Activated T-cell treated with anti-CD3 and anti-CD28 coated beads for 48 hours (primary cell): ENCODE measurements around the gene ELP5.

Experiments
- DNase-seq: peaks from one replicate; pipeline ENCODE4 v3.0.0-alpha.2; 2020; ENCODE audit warnings: low read depth

The ELP5 gene

DNA sequence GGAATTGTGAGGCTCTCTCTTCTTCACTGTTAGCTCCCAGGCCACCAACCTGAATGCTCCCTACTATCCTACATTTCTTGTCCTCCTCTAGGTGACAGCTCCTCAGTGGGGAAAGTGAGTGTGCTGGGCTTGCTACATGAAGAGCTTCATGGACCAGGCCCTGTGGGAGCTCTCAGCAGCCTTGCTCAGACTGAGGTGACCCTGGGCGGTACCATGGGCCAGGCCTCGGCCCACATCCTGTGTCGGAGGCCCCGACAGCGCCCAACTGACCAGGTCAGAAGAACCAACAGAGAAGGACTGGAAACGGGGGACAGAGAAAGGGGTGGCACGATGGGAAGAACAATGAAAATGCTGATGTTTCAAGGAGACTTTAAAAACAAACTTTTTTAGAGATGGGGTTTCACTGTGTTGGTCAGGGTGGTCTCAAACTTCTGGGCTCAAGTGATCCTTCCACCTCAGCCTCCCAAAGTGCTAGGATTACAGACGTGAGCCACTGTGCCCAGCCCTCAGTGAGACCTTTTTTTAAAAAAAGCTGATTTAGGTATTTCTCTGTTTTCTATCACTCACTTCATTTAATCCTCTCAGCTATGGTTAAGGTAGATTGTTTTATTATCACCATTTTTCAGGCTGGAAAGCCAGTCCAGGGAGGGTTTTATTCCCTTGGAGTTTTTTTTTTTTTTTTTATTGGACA, 4.9 kb downstream of the ELP5 start:
- DNase-seq: no peak

DNA sequence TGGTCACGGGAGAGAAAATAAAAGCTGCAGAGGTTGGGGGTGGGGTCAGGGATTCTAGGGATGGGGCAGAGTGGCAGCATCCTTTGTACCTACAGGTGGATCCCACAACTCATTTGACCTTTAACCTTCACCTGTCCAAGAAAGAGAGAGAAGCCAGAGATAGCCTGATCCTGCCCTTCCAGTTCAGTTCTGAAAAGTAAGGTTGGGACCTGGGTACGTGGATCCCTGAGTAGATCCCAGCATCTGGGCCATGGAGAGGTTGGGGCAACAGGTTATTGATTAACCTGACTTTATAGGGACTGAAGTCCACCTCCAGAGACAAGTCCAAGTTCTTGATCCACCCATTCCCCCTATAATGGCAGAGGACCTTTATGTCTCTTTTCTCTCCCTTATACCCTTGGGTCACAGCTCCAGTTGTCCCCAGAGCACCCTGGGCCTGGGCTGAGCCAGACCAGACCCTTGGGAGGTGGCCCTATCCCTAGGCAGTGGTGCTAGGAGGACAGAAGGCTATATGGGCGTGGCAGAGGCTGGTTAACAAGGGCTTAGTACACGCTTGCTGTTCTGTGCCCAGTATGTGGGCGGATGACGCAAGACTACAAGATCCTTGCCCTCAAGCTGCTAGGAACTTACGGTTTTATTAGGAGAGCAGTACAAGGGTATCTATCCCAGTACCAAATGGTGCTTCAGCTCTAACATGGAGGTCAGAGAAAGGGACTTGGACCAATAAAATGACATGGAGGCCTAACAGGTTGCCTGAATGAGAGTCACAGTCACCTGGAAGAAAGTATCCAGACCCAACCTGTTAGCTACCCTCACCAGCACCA, 6.9 kb downstream of the ELP5 start:
- no peak for DNase-seq

DNA sequence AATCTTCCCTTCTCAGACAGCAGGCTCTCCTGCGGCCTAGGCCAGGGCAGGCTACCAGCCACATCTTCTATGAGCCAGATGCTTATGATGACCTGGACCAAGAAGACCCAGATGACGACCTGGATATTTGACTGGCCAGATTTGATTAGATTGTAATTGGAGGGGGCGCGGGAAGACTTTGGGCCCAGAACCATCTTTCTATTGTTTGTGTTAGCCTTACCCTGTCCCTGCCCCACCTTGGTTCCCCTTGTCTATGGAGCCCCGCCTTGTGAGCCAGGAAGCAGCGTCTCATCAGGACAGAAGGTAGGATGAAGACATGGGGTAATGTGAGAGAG, 7.5 kb downstream of the ELP5 start:
- no peak for DNase-seq

DNA sequence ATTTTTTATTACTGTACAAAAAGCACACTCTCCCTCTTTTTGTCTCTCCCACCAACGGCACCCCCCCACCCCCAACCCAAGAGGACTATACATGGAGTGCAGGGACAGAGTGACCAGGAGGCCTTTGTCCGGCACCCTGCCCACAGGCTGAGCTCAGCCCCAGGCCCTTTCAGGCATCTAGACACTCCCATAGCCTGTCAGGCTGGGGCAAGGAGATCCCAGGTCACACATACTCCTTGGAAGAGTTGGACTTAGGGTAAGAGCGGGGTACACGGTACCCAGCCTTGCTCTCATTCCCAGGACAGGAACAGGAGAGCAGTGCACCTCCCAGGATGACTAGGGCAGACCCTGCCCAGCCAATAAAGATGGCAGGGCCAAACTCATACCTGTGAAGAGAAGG, 8.1 kb downstream of the ELP5 start:
- DNase-seq: no peak

DNA sequence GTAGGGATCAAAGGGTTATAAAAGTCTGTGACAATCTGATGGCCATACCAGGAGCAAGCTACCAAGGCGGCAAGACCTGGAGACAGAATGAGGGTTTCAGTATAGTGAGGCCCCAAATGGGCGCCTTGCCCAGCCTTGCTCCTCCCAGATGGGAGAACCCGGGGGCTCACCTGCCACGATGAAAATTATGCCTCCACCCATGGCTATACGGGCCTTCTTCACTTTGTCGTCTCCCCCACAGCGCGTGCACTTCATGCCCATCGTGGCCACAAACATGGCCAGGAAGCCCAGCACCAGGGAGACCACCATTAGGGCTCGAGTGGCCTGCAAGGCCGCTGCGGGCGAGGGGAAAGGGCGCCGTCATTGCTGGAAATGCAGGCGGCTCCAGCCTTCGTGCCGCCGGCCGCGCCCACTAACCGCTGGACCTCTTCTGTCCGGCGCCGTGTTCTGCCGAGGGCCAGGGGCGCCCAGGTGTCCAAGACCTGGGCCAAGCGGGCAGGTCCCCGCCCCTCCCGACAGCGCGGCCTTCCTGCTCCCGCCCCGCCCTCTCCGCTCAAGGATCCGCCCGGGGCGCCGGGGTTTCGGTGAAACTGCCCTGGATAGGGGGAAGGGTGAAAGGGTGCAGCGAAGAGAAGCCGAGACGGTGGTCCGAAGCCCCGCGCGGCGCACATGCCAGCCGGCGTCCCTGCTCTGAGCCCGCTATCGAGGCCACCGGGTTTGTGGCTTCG, 8.8 kb downstream of the ELP5 start:
- no peak for DNase-seq

DNA sequence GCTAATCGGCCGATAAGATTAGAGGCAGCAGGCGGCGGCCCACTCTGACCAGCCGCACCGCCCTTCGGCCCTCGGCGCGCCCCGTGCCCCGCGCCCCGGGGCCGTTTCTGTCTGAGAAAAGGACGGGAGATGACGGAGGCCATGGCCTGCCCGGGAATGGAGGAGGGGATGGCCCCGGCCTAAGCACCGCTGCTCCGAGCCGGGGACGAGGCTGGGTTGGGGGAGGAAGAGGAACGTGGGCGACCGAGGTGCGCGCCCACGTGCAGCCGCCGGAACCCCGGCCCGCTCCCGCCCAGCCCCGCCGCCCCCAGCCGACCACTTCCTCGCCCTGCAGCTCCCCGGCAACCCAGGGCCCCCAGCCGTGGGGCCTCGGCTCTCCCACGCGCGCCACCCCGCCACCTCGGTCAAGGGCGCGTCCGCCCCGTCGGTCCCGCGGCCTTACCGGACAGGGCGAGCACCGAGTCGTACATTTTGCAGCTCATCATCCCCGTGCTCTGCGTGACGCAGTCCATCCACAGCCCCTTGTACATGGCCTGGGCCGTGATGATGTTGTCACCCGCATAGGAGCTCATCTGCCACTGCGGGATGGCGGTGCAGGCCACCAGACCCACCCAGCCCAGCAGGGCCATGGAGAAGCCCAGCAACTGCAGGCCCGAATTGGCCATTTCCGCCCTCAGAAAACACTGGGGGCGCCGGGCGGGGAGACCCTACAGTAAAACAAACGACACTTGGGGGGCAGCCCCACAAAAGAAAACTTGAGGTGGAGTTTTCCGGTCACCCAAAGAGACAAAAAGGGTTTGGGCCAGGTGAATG, 9.6 kb downstream of the ELP5 start:
- no peak for DNase-seq

DNA sequence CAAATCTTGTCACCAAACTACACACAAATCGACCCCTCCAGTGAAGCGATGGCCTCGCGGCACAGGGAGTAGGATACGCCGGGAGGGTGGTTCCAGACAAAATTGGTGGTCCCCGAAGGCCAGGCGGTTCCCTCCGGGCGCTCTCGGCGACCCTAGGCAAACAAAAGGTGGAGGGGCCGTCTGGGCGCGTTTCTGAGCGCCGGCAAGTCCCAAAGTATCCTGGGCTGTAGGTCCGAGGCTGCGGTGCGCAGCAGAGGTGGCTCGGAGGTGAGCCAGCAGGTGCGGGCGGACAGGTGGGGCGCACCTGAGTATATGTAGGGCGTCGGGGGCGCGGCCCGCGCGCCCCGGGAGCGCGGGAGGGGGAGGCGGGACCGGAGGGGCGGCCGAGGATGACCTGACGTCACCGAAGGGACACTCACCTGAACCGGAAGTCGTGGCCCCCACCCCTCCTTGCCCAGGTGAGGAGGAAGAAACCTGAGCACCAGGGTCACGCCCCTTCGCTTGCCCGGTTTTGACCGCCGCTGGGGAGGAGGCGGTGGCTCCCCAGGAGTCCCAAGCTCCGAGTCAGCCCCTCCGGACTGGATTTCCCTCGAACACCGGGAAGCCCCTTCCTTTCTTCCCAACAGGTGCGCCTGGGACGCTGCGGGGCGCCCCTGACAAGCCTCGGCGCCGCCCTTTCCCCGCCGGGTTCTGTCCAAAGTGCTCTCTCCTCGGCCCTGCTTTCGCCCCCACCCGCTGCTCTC, 10.3 kb downstream of the ELP5 start, which contains the start of gene CLDN7:
Gene CLDN7 (minus strand): TSS at position 287 of the 743 bp plus-strand sequence. CDS start 435 bp downstream, outside the sequence.
- DNase-seq: no peak

DNA sequence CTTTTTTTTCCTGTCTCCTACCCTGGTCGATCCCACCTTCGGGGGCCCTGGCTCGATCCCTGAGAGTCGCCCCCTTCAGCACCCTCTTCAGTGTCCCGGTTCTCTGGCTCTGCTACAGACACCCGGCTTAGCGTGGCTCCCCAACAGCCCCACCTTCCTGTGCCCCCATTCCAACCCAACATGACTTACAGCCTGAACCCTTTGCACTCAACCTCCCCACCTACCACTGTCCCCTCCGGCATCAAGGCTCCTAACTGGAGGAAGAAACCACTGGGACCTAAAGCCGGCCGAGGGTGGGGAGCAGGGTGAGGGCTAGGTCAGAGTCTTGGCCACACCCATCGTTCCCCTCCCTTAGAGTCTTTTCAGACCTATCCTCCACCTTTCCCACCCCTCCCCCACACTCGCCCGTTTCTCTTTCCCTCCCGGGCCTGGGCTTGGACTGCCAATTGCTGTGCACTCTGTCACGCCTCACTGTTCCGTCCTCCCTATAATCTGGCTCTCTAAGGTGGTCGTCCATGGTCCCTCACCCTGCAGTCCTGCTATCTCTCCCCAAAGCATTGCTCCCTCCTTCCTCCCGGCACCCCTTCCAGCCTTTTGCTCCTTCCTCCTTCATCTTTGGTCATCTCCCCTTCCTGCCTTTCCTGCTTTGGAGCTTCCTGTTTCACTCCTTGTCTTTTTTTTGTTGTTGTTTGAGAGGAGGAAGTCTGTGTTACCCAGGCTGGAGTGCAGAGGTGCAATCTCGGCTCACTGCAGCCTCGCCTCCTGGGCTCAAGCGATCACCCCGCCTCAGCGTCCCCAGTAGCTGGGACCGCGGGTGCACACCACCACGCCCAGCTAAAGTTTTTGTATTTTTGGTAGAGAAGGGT, 11.2 kb downstream of the ELP5 start:
- DNase-seq: no peak

DNA sequence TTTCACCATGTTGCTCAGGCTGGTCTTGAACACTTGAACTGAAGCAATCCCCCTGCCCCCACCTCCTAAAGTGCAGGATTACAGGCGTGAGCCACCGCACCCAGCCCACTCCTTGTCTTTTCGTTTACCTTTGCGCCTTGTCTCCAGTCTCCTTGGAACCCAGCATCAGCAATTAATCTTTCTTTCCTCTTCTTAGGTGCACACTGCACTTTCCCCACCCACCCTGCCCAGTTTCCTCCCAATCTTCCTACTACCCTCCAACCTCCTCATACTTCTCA, 11.7 kb downstream of the ELP5 start:
- DNase-seq: no peak

DNA sequence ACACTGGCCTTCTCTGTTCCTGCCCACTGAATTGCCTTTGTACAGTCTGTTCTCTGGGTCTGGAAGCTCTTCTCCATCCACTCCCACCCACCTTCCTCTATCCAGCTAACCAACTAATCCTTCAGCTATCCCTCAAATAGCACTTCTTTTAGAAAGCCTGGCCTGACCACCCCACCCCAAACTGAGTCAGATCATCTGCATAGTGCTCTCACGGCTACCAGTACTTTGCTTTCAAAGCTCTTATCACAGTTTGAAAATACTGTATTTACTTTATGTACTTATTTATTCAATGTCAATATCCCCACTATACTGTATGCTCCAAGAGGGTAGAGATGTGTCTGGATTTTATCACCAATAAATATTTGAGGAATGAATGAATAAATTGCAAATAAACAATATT, 14.8 kb downstream of the ELP5 start:
- no peak for DNase-seq

DNA sequence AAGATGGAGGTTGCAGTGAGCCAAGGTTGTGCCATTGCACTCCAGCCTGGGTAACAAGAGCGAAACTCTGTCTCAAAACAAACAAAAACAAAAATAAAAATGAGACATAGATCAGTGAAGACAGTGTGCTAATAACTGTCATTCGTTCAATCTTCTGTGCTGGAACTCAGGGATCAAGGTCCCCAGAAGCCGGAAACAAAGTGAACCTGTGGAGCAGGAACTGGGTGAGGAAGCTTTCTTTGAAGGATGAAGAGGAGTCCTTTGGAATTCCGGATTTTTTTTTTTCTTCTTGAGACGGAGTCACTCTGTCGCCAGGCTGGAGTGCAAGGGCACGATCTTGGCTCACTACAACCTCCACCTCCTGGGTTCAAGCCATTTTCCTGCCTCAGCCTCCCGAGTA, 27.4 kb downstream of the ELP5 start:
- DNase-seq: no peak

DNA sequence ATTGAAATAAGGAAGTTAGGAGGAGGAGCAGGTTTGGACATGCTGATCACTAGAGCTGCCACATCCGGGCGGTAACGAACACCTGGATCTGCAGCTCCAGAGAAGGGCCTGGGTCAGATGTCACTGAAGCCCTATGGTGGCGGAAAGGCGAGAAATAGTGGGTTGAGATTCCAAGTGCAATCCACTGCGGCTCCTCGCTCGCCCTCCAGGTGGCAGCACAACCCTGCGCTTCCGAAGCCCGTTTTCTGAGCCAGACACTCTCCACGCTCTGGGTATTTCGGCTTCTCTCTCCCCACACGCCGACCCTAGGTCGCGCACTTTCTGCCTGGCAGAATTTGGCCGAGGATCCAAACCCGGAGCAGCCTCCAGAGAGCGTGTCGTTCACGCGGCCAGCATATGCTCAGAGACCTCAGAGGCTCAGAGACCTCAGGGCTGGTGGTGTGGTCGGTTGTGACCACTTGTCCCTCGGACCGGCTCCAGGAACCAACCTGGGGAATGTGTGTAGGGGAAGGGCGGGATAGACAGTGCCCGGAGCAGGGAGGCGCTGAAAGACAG, 28.6 kb downstream of the ELP5 start:
- DNase-seq: peak; percentile 83

DNA sequence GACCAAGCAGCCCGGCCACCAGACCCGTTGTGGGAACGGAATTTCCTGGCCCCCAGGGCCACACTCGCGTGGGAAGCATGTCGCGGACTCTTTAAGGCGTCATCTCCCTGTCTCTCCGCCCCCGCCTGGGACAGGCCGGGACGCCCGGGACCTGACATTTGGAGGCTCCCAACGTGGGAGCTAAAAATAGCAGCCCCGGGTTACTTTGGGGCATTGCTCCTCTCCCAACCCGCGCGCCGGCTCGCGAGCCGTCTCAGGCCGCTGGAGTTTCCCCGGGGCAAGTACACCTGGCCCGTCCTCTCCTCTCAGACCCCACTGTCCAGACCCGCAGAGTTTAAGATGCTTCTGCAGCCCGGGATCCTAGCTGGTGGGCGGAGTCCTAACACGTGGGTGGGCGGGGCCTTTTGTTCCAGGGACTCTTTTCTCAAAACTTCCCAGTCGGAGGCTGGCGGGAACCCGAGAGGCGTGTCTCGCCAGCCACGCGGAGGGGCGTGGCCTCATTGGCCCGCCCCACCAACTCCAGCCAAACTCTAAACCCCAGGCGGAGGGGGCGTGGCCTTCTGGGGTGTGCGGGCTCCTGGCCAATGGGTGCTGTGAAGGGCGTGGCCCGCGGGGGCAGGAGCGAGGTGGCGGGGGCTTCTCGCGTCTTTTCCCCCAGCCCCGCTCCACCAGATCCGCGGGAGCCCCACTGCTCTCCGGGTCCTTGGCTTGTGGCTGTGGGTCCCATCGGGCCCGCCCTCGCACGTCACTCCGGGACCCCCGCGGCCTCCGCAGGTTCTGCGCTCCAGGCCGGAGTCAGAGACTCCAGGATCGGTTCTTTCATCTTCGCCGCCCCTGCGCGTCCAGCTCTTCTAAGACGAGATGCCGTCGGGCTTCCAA, 29.3 kb downstream of the ELP5 start, which contains the start of gene SLC2A4:
Gene SLC2A4 (plus strand): TSS at position 645 of the 879 bp plus-strand sequence. CDS start 217 bp downstream, at position 862.
- peak; percentile 90 for DNase-seq

DNA sequence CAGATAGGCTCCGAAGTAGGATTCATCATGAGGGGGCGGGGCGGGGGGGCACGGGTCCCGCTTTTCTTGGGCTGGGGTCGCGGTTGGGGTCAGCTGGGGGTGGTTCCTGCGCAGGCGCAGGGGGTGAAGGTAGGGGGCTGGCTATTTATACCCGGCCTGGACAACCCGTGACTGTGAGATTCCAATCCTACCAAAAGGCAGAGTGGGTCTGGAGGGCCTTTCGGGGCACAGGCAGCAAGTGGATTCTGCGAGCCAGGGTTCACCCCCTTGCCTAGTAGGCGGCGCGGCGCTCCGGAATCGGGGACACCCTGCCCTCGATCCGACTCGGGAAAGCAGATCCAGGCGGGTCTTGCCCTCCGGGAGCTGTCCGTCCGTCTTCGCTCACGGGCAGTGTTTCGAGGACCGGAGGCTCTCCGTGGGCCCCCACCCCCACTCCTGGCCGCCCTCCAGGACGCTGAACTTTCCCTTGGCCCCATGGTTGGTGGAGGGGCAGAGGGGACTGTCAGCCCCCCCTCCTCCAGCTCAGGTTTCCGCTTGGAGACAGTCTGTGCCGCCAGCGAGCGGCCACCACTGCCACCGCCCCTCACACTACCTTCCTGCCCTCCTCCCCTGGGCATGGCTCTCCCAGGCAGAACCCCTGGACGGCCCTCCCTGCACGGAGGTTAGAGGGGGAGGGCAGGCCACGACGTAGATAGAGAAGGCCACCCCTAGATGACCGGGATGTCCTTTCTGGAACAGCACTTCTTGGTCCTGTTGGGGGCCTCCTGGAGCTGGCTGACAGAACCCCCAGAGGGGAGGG, 30.1 kb downstream of the ELP5 start:
- no peak for DNase-seq

DNA sequence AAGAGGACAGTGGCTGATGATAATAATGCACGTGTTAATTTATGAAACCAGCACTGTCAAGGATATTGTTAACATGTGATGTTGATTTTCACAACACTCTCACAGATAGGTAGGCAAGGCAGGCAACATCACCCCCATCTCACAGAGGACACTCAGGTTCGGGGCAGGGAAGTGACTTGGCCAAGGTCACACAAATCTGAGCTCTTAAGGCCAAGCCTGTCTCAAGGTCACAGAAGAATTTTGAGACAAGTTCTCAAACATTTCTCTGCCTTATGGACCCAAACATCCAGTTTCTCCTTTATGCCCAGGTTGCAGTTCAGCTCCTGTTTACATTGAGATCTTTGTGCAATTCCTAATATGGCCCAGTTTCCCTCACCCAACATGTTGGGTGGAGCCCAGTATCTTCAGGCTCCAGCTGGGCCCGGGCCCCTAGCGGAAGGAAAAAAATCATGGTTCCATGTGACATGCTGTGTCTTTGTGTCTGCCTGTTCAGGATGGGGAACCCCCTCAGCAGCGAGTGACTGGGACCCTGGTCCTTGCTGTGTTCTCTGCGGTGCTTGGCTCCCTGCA, 30.8 kb downstream of the ELP5 start:
- no peak for DNase-seq

DNA sequence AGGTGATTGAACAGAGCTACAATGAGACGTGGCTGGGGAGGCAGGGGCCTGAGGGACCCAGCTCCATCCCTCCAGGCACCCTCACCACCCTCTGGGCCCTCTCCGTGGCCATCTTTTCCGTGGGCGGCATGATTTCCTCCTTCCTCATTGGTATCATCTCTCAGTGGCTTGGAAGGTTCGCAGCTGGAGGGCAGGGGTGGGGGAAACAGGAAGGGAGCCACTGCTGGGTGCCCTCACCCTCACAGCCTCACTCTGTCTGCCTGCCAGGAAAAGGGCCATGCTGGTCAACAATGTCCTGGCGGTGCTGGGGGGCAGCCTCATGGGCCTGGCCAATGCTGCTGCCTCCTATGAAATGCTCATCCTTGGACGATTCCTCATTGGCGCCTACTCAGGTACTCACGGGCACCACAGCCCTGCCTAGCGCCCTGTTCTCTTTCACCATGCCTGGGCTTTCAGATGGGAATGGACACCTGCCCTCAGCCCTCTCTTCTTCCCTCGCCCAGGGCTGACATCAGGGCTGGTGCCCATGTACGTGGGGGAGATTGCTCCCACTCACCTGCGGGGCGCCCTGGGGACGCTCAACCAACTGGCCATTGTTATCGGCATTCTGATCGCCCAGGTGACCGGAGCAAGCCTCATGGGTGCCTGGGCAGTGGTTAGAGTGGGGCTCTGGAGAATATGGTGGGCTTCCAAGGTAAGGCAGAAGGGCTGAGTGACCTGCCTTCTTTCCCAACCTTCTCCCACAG, 31.6 kb downstream of the ELP5 start:
- no peak for DNase-seq

DNA sequence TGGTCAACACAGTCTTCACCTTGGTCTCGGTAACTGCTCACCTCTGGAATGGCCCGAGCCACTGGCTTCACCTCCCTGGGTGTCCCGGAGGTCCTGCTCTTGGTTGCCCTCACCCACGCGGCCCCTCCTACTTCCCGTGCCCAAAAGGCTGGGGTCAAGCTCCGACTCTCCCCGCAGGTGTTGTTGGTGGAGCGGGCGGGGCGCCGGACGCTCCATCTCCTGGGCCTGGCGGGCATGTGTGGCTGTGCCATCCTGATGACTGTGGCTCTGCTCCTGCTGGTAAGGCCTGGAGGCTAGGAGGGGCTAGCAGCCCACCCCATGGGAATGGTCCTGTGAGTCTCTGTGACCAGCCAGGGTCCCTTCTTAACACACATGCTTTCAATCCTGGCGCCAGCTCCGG, 32.9 kb downstream of the ELP5 start:
- no peak for DNase-seq
